NCI-H1694 (cell line): ENCODE measurements around the gene ATP11B.
A peak's percentile ranks its signal among the peaks of the same experiment; 100 is the strongest.

Source experiments
- DNase-seq: peaks from one replicate; lab custom pipeline; 2025; lab: John Stamatoyannopoulos, UW

The ATP11B gene

DNA sequence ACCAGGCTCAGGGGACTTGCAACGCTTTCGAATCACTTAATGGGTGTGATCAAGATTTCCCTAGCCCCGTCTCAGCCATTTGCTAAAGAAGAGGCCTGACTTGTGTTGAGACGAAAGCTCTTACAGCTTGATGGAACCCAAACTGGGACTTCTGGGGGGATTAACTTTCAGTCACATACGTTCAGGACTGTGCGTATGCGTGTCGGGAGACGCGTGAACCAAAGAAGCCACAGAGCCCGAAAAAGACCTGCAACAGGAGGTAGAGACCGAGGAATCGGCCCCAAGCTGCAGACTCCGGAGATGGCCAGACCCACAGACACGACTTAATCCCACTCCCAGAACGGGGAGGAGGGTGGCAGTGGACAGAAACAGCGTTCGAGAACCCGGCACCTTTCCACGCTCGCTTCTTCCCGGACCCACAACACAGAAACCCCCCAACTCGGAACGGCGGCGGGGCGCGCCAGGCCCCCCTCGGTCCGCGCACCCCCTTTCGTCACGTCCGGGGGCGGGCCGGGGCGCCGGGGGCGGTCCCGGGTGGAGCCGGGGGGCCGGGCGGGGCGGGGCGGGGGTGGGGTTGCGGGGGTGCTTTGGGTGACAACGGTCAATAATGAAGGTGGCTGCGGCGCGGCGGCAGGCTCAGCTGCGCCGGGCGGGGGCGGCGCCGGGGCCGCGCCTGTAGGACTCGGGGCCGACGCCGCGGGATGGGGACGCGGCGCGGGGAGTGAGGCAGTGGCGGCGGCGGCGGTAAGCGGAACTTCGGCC is at the start of gene ATP11B:
Gene ATP11B (plus strand): TSS at position 604 of the 762 bp plus-strand sequence. CDS start 256 bp downstream, outside the sequence.
- no peak for DNase-seq

DNA sequence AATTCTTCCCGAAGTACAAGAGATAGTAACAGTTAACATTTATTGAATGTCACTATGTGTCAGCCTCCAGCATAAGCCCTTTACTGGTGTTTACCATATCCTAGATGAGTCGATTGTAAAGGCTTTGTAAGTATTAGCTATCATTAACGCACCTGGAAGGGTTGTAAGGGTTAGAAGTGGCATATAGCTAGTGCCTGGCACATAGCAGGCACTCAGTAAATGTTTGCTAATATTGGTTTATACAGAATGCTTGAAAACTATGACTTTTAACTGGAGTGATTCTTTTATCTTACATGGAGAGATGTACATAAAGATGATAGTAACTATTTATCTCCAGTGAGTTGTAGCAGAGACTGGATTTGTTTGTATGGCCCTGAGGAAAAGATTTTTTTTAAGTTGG is 46.3 kb upstream of the ATP11B start:
- no peak for DNase-seq

DNA sequence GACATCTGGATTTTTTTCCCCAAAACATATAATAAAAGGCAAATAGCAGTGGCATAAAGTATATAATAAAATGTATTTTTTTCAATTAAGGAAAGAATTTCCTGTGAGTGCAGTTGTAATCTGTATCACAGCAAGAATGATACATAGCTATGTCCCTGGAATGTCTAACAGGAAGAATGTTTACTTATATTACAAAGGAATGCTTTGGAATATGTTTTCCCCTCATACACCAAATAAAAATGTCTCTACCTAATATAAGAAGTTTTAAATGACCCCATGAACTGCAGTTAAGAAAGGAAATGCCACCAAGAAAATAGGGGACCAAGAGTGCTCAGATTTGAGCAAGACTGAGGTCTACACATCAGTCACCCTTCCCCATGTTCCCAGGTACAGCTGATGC is 38.0 kb upstream of the ATP11B start:
- no peak for DNase-seq

DNA sequence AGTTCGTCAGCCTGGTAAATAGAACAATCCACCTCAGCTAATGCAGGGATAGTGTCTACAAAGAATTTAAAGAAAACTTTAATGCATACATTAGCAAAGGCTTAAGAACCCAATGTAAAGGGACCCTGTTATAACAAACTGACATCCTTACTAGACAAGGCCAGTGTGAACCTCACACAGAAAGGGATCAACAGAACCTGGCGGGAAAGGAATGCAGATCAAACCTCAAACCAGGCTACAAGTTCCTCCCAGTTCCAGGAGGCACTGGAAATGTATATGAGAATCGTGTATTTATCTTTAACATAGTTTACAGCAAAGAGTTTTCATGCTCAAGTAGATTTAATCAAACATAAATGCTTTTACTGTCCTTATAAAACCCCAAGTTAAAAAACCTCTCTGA is 37.6 kb upstream of the ATP11B start:
- DNase-seq, result no peak

DNA sequence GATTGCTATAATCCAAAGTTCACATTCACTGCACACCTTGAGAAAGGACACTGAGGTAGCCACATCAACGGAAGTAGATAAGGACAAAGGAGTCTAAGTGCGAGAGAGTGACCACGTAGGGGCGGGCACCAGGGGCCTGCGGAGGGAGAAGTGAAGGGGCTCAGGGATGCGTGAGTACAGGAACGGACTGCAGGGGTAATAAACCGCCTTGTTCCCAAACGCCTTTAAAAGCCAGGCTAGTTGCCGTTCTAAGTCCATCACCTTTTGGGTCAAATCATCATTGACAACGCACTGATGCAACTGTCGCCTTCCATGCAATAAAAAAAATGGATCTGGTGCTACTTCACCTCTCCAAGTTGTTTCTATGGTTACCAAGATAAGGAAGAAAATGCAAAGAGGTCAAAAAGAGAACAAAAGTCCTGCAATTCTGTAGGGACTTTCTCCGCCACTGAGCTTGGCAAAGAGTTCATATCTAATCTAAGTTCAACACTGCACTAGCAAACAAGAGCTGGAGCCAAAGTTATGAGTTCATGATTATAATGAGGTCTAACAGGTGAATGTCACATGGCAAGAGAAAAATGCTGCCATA is 32.6 kb upstream of the ATP11B start:
- no peak for DNase-seq

DNA sequence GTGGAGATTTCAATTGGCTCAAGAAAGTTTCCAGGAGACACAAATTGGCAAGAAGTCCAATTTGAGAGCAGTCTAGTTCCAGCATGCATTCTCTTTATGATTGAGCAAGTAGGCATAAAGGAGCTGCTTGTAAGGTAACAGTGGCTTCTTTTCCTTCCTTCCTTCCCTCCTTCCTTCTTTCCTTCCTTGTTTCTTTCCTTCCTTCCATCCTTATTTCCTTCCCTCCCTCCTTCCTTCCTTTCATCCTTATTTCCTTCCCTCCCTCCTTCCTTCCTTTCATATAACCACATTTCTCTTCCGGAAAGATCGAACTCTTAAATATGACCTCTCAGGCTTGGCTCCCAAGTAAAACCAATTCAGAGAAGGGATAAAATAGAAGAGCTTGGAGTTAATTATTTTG is 29.4 kb upstream of the ATP11B start:
- DNase-seq, result no peak

DNA sequence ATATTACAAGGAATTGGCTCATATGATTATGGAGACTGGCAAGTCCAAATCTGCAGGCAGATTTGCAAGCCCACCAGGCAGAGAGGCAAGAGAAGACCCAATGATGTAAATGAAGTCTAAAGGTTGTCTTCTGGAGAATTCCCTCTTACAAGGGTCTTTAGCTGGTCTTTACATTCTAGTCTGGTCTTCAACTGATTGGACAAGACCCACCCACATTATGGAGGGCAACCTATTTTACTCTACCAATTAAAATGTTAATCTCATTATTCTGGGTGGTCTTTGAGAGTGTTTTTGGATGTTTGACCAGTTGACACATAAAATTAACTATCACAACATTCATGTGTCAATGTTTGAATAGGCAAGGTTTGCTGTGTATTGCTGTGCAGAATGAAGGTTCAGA is 28.0 kb upstream of the ATP11B start:
- no peak for DNase-seq

DNA sequence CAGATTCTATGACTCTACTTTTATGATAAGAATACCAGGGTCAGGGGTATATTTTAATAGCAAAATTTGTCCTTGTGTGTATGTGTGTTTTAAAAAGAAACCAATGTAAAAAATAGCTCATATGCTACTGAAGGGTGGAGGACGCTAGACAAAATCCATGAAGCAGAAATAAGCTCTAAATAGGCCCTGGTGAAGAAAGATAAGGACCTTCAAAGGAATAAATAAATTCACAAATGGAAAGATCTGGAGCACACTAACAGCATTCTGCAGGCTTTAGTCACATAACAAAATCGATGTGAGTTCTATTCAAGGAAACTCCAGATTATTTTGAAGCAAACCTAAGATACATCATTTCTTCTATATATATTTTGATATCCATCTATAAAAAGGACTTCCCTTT is 27.2 kb upstream of the ATP11B start:
- no peak for DNase-seq

DNA sequence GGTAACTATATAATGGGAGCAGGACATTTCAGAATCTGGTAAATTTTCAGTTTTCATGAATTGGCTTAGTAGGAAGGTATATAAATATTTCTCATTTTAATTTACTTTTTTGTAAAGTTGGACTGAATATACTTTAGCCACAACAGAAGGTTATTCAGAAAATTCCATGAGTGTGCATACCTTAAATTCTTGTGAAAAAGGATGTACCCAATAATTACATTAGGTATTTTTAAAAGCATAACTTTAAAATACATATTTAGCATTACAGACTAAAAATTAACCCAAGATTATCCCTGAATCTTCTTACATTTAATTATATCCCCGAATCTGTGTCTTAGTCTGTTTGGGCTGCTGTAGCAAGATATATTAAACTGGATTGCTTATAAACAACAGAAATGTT is 24.9 kb upstream of the ATP11B start:
- DNase-seq, result no peak

DNA sequence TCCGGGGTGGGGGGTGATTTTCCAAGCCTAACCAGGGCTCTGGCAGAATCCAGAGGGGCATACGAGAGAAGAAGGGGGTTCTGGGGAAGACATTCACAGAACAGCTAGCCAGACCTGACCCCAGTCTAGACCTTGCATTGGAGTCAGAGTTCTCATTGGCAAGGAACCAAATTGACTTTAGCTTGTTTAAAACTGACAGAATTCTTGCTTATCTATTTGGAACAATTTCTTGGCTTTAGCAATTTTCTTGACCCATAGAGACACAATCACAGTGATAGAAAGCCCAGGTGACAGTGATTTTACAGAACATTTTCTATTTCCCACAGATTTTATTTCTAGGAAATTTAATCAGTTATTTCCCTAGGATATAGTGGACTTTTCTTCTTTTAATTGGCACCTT is 23.6 kb upstream of the ATP11B start:
- DNase-seq, result no peak

DNA sequence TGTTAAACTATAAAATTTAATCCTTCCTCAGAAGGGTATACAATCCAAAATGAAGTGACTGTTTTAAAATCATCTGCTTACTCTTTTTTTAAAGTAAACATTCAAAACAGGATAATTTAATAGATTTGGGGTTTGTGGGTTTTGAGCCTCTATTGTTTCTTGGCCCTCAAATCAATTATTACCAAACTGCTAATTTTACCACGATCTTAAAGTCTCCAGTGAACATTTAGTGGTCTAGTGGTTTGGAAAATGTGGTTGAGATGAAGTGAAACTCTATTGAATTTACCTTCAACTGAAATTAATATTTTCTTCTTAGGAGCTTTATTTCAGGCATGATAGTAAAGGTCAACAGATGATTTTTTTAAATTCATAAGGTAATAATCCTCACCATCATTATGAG is 11.2 kb upstream of the ATP11B start:
- no peak for DNase-seq

DNA sequence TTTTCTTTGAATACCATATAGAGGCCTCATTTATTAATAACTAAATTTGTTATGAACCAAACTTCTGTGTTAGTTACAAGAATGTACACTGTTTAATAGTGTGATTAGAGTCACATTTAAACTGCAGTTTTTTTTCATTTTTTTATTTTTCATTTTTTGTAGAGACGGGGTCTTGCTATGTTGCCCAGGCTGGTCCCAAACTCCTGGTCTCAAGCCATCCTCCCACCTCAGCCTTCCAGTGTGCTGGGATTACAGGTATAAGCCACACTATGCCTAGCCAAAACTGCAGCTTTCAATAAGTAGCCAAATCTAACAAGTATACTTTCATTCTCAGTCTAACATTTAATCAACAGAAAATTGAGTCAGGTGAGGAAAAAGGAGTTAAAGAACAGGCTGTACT is 10.2 kb upstream of the ATP11B start:
- DNase-seq, result no peak

DNA sequence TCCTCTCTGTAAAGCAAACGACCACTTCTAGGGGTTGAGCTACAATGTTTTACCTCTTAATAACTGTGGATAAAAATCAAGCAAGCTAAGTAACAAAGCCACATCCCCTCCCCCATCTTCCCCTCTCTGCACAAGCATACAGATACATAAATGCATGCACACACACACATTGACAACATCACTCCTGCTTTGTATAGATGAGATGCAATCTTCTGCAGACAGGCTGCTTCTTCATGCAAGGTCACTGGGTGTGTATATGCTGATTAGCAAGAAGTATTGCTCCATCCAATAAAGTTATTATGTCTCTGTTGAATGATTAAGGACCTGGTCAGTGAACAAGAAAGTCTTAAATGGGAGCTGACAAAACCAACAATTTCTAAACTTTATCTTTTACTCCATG is 8.8 kb upstream of the ATP11B start:
- DNase-seq, result no peak

DNA sequence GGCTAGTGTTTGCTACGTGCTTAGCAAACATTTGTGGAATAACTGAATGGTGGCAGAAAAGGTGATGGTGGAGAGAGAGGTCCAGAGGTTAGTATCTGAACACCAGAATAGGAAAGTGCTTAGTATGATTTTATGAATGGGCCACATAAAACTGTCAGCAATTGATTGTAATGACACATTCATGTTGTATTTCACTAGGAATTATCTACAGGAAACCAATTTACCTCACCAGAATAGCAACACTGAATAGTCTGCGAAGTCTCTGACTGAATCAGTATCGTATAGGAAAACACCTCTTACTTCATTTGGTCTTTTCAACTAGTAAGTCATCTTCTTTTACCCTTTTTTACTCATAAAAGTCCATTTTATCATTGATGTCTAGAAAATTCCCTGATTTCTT is 8.2 kb upstream of the ATP11B start:
- no peak for DNase-seq

DNA sequence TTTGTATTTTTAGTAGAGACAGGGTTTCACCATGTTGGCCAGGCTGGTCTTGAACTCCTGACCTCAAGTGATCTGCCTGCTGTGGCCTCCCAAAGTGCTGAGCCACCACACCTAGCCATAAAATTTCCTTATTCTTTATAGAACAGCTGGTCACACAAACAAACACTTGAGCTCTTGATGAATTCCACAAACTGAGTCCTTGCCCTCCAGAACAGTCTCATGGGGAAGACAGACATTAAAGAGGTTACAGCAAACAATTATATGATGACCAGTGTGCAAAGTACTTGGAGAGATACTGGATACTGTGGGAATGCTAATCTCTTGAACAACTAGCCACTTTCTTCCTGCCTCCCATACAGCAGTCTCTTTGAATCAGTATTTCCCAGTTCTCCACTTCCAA is 7.5 kb upstream of the ATP11B start:
- DNase-seq, result no peak

DNA sequence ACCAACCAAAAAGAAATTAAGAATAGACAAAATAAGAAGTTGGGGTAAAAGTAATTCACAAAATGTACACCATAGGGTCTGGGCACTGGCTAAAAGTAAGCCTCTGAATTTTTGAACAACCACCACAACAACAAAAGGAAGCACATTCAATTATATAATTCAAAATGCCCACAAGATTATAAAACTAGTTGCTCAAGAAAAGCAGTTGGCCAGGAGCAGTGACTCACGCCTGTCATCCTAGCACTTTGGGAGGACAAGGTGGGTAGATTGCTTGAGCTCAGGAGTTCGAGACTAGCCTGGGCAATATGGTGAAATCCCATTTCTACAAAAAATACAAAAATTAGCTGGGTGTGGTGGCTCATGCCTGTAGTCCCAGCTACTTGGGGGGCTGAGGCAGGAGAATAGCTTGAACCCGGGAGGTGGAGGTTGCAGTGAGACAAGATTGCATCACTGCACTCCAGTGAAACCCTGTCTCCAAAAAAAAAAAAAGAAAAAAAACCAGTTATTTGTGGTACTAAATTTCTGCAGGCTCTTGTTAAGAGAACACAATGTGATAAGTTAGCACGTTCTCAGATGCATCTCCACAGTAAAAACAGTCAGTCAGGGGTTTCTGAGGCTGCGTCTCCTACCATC is 6.6 kb upstream of the ATP11B start:
- no peak for DNase-seq

DNA sequence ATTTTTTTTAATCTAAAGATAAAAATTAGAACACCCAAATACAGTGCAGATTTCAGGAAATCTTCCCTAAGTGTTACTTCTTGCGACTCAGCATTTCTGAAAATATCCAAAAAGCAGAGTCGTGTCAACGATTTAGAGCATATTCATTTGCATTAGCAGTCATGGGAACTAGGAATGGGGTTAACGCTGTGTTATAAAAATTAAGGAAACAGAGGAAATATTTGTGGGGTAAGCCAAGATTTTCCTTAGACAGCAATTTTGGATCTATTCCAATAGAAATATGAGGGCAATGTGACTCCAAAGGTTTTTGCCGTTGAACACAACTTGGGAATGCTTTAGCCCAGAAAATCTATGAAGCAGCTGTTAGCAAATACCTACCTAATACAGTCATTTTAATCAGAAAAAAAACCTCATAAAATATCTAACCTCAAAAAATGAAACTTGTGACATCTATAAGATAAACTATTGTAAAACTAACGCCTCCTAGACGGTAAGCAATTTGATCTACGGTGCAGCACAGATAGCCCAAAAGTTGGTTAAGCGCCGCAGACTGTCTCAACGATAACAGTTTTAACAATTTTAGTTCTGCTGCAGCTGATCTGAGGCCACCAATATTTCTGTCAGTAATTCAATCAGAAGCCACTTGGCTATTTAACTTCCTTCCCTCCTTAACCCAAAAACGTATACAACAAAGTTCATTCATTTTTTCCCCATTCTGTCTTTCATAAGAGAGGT is 5.8 kb upstream of the ATP11B start:
- DNase-seq, result no peak

DNA sequence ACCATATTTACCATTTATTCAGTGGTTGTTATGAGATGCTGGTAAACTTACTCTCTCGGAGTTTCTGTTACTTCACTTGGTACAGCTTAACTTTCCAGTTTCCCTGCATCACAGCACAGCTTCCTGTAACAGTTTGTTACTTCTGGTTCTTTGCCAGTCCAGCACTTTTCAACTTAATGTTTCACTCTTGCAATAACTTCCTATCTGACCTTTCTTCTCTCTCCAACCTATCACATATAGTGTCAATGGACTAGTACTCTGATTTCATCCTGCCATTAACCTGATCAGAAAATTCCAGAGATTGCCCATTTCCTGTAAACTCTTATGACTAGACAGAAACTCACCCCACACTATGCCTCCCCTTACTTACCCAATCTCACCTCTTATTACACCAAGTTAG is 3.9 kb upstream of the ATP11B start:
- no peak for DNase-seq

DNA sequence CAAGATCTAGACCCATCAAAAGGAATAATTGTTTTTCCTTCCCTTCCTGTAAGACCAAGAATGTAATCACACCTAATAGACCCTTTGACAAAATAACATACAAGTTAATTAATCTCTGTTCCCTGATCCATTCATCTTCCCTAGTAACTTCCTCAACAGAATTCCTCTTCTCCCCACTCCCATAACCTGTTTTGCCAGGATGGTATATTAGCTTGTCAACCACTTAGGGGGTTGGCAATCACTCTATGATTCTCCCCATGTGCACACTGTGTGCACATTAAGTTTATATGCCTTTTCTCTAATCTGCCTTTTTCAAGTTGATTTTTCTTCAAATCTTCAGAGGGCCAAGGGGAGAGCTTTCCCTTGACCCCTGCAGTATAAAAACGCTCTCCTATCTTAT is 2.7 kb upstream of the ATP11B start:
- no peak for DNase-seq

DNA sequence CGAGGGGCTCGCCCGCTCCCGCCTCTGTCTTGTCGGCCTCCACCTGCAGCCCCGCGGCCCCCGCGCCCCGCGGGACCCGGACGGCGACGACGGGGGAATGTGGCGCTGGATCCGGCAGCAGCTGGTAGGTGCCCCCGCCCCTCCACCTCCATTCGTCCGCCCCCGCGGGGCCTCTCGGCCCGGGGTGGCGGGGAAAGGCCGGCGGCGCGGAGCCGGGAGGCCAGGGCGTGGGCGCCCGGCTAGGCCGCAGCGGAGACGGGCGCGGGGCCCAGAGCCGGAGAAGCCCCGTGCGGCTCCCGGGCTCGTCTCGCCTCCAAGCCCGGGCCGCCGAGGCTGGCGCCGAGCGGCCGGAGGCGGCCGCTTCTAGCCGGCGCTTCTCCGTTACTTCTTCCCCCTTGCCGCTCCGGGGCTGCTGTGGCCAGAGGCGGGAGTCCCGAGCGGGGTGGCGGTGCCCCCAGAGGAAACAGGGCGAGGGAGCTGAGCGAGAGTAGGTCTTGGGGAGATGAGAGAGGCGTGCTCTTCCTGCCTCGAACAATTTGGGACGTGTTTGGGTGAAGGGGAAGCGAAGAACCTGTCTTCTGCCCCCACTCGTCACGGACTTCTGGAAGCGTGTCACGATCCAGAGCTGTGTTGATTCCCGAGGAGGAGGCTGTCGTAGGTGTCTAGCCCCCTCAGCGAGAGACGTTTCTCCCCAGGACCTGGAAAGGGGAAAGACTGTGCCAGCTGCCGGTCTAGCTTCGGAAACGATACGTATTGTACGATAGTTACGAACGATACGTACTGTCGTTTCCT is 555 bp downstream of the ATP11B start:
- peak; percentile 12 for DNase-seq

DNA sequence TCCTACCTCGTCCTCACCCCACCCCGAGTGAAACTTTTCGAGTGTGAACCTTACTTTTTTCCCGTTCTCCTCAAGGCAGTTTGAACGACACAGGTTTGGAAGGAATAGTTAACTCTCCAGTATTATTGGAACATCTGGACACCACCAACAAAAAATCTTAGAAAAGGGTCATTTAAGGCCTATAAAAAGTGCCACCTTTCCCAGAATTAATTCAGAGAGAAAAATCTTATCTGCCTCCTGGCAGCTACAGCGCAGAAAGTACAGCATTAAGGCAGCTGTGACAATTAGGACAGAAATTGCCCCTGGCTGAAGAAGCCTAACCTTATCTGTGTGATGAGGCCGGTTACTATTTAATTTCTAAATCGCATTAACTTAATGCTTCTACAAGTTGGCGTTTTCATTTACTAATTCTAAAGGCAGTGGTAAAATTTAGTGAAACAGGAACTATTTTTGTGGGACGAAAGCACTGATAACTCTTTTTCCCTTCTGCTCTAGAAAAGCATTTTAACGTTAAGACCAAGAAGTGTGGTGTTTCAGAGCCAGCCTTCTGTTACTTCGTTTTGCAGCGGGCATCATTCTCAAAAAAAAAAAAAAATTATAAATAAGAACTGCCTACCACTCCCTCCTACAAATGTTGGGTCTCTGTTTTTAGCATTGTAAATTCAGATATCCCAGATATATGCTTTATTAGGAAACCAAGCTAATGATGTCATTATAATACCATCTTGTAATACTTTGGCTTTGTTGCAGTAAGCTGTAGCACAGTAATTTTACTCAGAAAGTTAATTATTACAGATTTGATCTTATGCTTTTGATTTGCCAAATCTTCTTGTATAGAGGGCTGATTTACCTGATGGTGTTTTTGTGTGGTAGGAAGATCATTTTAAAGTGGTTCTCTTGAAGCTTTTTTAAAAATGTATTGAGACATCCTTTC is 1.4 kb downstream of the ATP11B start:
- DNase-seq, result no peak
